Measurements from ENCODE around the gene PHC1. TPM values are rescaled to one million over a fixed set of nuclear protein-coding genes. Genes with fewer than 3 reads are reported as not detected.

PHC1 gene
- total RNA-seq, 1 donor from 2014 or later = 59.7 TPM

GRCh38 chr12:8949342-8950220, 35.3 kb downstream of the PHC1 start, which contains the start of gene M6PR:
Gene M6PR (minus strand): TSS chr12:8949645. CDS start chr12:8946404, 3,241 bp downstream.
- peak; percentile 99 for DNase-seq (ENCODE audit: low spot score)

- no peak for DNase-seq (ENCODE audit: low spot score)
Observed at GRCh38 chr12:8950221-8950527, 35.9 kb downstream of the PHC1 start.

- DNase-seq (ENCODE audit: low spot score) = no peak
Observed at GRCh38 chr12:8950702-8951478, 36.6 kb downstream of the PHC1 start.

GRCh38 chr12:8951744-8952143, 37.4 kb downstream of the PHC1 start:
- no peak for DNase-seq (ENCODE audit: low spot score)

GRCh38 chr12:8953773-8954402, 39.6 kb downstream of the PHC1 start:
- DNase-seq (ENCODE audit: low spot score) = no peak

GRCh38 chr12:8956073-8956472, 41.8 kb downstream of the PHC1 start:
- DNase-seq (ENCODE audit: low spot score) = no peak

- no peak for DNase-seq (ENCODE audit: low spot score)
Observed at GRCh38 chr12:8956772-8957171, 42.5 kb downstream of the PHC1 start.

- DNase-seq (ENCODE audit: low spot score) = peak; percentile 29
Observed at GRCh38 chr12:8957561-8957960, 43.3 kb downstream of the PHC1 start.

GRCh38 chr12:8958066-8958465, 43.8 kb downstream of the PHC1 start:
- DNase-seq (ENCODE audit: low spot score) = no peak

- DNase-seq (ENCODE audit: low spot score) = no peak
Observed at GRCh38 chr12:8960176-8960575, 45.9 kb downstream of the PHC1 start.

- no peak for DNase-seq (ENCODE audit: low spot score)
Observed at GRCh38 chr12:8968761-8969160, 54.5 kb downstream of the PHC1 start.

GRCh38 chr12:8969861-8970411, 55.6 kb downstream of the PHC1 start:
- DNase-seq (ENCODE audit: low spot score) = no peak

GRCh38 chr12:8970432-8970831, 56.1 kb downstream of the PHC1 start:
- no peak for DNase-seq (ENCODE audit: low spot score)

GRCh38 chr12:8980137-8980536, 65.8 kb downstream of the PHC1 start:
- DNase-seq (ENCODE audit: low spot score) = no peak

GRCh38 chr12:8985213-8985754, 71.0 kb downstream of the PHC1 start:
- DNase-seq (ENCODE audit: low spot score) = no peak

GRCh38 chr12:8987163-8987562, 72.9 kb downstream of the PHC1 start:
- no peak for DNase-seq (ENCODE audit: low spot score)

- DNase-seq (ENCODE audit: low spot score) = no peak
Observed at GRCh38 chr12:8987685-8988084, 73.4 kb downstream of the PHC1 start.

GRCh38 chr12:8989413-8989812, 75.1 kb downstream of the PHC1 start, which contains the start of gene KLRG1:
Gene KLRG1 (plus strand): TSS chr12:8989546. CDS start chr12:8989636, 90 bp downstream.
- DNase-seq (ENCODE audit: low spot score) = no peak

Measured in umbilical cord (tissue), 2 donors.